Mucosa of rectum (tissue), 2 donors: ENCODE data around the gene ADAMTS13.
A peak's percentile ranks its signal among the peaks of the same experiment; 100 is the strongest.

Source experiments
- H3K27ac ChIP-seq, 2 donors: one replicate each; pipeline ENCODE4 v1.7.0; 2013; ENCODE audit warnings: inconsistent platforms in 2 of 2, low read depth in 2 of 2, low read length in 2 of 2
- H3K27me3 ChIP-seq, 2 donors: one replicate each; pipeline ENCODE4 v1.7.0; 2013; ENCODE audit warnings: low read length in 2 of 2; ENCODE audit not compliant: control insufficient read depth in 2 of 2, insufficient read depth in 2 of 2
- H3K36me3 ChIP-seq, 2 donors: one replicate each; pipeline ENCODE4 v1.7.0; 2013; ENCODE audit warnings: low read length in 2 of 2; ENCODE audit not compliant: control insufficient read depth in 2 of 2, insufficient read depth in 2 of 2
- H3K4me1 ChIP-seq, 2 donors: one replicate each; pipeline ENCODE4 v1.7.0; 2013; ENCODE audit warnings: low read length in 2 of 2, mild to moderate bottlenecking in 1 of 2; ENCODE audit not compliant: control insufficient read depth in 2 of 2, insufficient read depth in 2 of 2
- H3K4me3 ChIP-seq, 2 donors: one replicate each; pipeline ENCODE4 v1.7.0; 2013; ENCODE audit warnings: low read length in 2 of 2
- H3K9ac ChIP-seq, 2 donors: one replicate each; pipeline ENCODE4 v1.7.0; 2013; ENCODE audit warnings: low read length in 2 of 2, low read depth in 1 of 2, mild to moderate bottlenecking in 1 of 2
- H3K9me3 ChIP-seq, 2 donors: one replicate each; pipeline ENCODE4 v1.7.0; 2013; ENCODE audit warnings: low read length in 2 of 2; ENCODE audit not compliant: control insufficient read depth in 2 of 2
- donor health status: healthy.
- donor health status: Normal muscosa, but diverticular disease.

ADAMTS13 gene

GRCh38 chr9:133505901-133506652, 83.9 kb downstream of the ADAMTS13 start:
- Histone ChIP-seq H3K4me3 (no peak overlapping the region), H3K9ac (no peak overlapping the region), H3K27ac (peak overlapping the region in 1 of 2 donors; percentile 4)

GRCh38 chr9:133506653-133507038, 84.5 kb downstream of the ADAMTS13 start:
- peaks cover 3 to 4% of the 10 kb centered on the region in 2 donors for H3K27me3 ChIP-seq
- peaks cover 5 to 6% of the 10 kb centered on the region in 2 donors for H3K9me3 ChIP-seq
- no peak overlapping the region for H3K9ac ChIP-seq
- H3K27ac ChIP-seq, result no peak overlapping the region
- no peaks in the 10 kb centered on the region for H3K36me3 ChIP-seq
- H3K4me1 ChIP-seq, result peaks cover 11 to 14% of the 10 kb centered on the region in 2 donors
- no peak overlapping the region for H3K4me3 ChIP-seq

More at GRCh38 chr9:133505901-133506652, 83.9 kb downstream of the ADAMTS13 start:
- Histone ChIP-seq H3K36me3 (no peaks in the 10 kb centered on the region), H3K9me3 (peaks cover 8% of the 10 kb centered on the region in 2 donors), H3K27me3 (peaks cover 3 to 4% of the 10 kb centered on the region in 2 donors), H3K4me1 (peaks cover 11 to 14% of the 10 kb centered on the region in 2 donors)

- Histone ChIP-seq H3K36me3 (no peaks in the 10 kb centered on the region), H3K27me3 (peaks cover 3 to 4% of the 10 kb centered on the region in 2 donors), H3K9ac (no peak overlapping the region), H3K4me3 (no peak overlapping the region), H3K4me1 (peaks cover 11 to 14% of the 10 kb centered on the region in 2 donors), H3K9me3 (peaks cover under 1 to 3% of the 10 kb centered on the region in 2 donors), H3K27ac (no peak overlapping the region)
Measured at GRCh38 chr9:133507246-133507965, 85.2 kb downstream of the ADAMTS13 start.

GRCh38 chr9:133508046-133508445, 85.9 kb downstream of the ADAMTS13 start:
- H3K4me1 ChIP-seq, result peaks cover 11 to 14% of the 10 kb centered on the region in 2 donors
- H3K4me3 ChIP-seq, result no peak overlapping the region
- peaks cover 0 to 3% of the 10 kb centered on the region in 2 donors for H3K9me3 ChIP-seq
- H3K36me3 ChIP-seq, result no peaks in the 10 kb centered on the region
- no peak overlapping the region for H3K9ac ChIP-seq
- peaks cover 3 to 4% of the 10 kb centered on the region in 2 donors for H3K27me3 ChIP-seq
- no peak overlapping the region for H3K27ac ChIP-seq
